A549 (cell line): ENCODE data around the gene NRXN3.

Experiments
- BHLHE40 ChIP-seq: IDR thresholded peaks from 2 replicates; pipeline ENCODE4 v1.6.1; 2012; ENCODE audit warnings: low read depth, low read length, inconsistent platforms
- HDAC2 ChIP-seq: fragments of 200-600 bp; sonication (generic); IDR thresholded peaks from 2 replicates; pipeline ENCODE4 v1.6.1; 2016
- MAFK ChIP-seq: fragments of 450-650 bp; IDR thresholded peaks from 2 replicates; pipeline ENCODE4 v1.6.1; 2014; ENCODE audit not compliant: partially characterized antibody
- TF ChIP-seq, protein P1 (sequence below): fragments of >200 bp; sonication (Bioruptor Twin); formaldehyde crosslinking; IDR thresholded peaks from 3 replicates; pipeline ENCODE4 v1.5.1; 2016
- TF ChIP-seq, protein P2 (sequence below): fragments of 450-650 bp; IDR thresholded peaks from 2 replicates; pipeline ENCODE4 v1.6.1; 2014; ENCODE audit warnings: antibody characterized with exemption

DNA sequence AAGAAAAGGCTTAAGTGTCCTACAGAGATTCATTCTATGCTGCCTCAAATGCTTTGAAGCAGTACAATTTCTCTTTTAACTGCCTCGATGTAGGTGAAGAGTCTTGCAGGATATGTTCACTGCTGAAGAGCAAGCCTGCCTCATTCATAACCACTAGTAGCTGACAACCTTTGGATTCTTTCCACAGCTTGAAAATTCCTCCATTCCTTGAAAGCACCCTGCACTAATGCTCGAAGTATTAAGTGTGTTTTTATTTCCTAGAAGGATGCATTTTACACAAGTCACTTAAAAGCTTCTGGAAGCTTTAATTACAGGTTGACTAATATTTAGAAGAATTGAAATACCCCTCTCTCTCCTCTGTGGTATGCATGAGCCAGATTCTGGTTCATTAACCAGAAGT is 1611.7 kb downstream of the NRXN3 start:
- TF ChIP-seq, protein P1, sequence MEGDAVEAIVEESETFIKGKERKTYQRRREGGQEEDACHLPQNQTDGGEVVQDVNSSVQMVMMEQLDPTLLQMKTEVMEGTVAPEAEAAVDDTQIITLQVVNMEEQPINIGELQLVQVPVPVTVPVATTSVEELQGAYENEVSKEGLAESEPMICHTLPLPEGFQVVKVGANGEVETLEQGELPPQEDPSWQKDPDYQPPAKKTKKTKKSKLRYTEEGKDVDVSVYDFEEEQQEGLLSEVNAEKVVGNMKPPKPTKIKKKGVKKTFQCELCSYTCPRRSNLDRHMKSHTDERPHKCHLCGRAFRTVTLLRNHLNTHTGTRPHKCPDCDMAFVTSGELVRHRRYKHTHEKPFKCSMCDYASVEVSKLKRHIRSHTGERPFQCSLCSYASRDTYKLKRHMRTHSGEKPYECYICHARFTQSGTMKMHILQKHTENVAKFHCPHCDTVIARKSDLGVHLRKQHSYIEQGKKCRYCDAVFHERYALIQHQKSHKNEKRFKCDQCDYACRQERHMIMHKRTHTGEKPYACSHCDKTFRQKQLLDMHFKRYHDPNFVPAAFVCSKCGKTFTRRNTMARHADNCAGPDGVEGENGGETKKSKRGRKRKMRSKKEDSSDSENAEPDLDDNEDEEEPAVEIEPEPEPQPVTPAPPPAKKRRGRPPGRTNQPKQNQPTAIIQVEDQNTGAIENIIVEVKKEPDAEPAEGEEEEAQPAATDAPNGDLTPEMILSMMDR = no peak
- TF ChIP-seq MAFK (no peak), HDAC2 (no peak), BHLHE40 (no peak)
- TF ChIP-seq, protein P2, sequence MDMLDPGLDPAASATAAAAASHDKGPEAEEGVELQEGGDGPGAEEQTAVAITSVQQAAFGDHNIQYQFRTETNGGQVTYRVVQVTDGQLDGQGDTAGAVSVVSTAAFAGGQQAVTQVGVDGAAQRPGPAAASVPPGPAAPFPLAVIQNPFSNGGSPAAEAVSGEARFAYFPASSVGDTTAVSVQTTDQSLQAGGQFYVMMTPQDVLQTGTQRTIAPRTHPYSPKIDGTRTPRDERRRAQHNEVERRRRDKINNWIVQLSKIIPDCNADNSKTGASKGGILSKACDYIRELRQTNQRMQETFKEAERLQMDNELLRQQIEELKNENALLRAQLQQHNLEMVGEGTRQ = no peak
